Activated CD8-positive, alpha-beta memory T cell treated with anti-CD3 and anti-CD28 coated beads for 4 hours (primary cell): ENCODE results near the gene MAN1A1.

Source experiments
- DNase-seq, 2 donors: peaks; one replicate each; pipeline ENCODE4 v3.0.0-alpha.2; 2020; ENCODE audit warnings: low read depth in 2 of 2

The MAN1A1 gene

DNA sequence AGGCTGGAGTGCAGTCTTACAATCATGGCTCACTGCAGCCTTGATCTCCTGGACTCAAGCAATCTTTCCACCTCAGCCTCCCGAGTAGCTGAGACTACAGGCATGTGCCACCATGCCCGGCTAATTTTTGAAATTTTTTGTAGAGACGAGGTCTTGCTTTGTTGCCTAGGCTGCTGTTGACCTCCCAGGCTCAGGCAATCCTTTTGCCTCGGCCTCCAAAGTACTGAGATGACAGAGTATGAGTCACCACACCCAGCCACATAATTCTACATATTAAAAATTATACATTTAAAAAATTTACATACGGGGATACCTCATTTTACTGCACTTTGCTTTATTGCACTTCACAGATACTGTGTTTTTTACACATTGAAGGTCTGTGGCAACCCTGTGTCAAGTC, 115.1 kb downstream of the MAN1A1 start:
- DNase-seq, result no peak

- no peak for DNase-seq
Observed at GRCh38 chr6:119233312-119233984, 116.1 kb downstream of the MAN1A1 start.

DNA sequence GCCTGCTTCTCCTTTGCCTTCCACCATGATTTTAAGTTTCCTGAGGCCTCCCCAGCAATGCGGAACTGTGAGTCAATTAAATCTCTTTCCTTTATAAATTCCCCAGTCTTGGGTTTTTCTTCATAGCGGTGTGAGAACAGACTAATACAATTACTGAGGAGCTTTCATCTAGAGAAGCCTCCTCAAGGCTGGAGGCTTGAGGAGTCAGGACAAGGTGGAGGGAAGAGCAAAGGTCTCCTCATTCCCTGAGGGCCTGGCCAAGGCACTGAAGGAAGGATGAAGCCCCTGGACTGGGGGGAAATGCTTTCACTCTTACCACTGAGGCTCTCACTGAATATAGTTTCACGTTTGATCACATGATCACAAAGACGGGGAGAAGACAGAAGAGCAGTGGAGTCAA, 118.2 kb downstream of the MAN1A1 start:
- no peak for DNase-seq

DNA sequence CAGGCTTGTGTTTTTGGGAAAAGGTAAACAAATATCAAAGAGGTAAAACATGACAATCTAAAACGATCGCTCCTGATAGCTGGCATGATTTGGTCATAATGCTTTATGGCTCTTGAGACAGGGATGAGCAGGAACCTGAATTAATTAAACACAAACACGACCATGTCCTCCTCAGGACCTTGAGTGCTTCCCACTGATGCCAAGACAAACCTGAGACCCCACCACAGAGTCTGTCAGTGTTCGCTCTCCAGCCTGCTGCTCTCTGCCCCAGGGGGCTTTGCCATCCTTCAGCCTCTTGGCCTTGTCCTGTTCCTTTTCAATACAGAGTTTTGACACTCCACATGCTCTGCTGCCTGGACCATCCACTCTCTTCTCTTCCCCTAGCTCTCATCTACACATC, 119.4 kb downstream of the MAN1A1 start:
- no peak for DNase-seq

DNA sequence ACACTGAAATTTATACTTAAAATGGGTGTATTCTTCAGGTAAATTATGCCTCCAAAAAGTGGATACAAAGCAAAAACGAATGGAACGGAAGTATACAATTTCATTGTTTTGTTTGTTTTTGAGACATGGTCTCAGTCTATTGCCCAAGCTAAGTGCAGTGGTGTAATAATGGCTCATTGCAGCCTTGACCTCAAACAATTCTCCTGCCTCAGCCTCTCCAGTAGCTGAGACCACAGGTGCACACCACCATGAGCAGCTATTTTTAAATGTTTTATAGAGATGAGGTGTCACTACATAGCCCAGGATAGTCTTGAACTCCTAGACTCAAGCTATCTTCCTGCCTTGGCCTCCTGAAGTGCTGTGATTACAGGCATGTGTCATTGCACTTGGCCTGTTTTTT, 122.2 kb downstream of the MAN1A1 start:
- DNase-seq, result no peak

GRCh38 chr6:119226089-119226488, 123.5 kb downstream of the MAN1A1 start:
- DNase-seq, result no peak

- DNase-seq, result no peak
Observed at GRCh38 chr6:119224095-119224701, 125.4 kb downstream of the MAN1A1 start.

GRCh38 chr6:119220452-119220851, 129.1 kb downstream of the MAN1A1 start:
- no peak for DNase-seq

DNA sequence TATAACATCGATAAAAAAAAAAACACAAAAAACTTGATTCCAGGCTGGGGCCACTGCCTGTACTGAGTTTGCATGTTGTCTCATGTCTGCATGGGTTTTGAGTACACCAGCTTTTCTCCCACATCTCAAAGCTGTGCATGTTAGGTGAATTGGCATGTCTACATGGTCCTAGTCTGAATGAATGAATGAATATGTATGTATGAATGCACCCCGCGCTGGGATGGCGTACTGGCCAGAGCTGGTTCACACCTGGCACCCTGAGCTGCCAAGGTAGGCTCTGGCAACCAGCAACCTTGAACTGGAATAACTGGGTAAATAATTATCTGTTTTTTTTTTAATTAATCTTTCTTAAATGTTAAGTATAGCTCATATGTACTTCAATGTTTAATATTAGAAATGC, 131.0 kb downstream of the MAN1A1 start:
- no peak for DNase-seq

GRCh38 chr6:119215885-119216590, 133.5 kb downstream of the MAN1A1 start:
- DNase-seq, result no peak

DNA sequence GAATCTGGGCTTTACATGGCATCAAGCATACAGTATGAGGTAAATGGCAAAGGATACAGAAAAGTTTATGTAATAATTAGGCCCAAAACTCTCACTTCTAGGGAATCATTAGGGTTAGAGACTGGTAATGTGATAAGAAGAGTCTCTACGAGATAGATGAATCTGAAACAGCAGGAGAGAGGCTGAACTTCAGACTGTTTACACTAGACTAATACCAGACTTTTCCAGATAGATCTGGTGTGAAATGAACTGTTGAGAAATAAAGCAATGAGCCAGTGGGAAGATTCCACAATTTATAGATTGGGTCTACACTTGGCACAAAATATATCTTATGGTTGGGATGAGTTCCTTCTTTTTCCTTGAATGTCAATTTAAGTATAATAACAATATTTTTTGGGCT, 134.3 kb downstream of the MAN1A1 start:
- DNase-seq, result no peak

DNA sequence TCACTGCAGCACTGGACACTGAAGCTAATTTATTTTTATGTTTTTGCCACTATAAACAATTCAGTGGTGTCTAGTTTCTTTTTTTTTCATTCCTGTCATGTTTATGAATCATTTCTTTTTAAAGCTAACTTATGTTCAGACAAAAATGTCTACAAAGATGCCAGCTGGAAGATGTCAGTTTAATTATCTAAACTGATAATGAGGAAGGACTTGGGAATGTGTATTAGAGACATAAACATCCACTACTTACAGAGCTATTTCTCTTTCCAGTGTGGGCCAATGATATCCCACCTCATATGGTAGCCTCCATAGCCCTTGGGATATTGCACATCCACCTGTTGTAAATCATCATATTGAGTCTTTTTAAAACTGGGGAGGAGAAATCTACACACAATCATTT, 139.0 kb downstream of the MAN1A1 start:
- DNase-seq, result no peak

- DNase-seq, result no peak
Observed at GRCh38 chr6:119209452-119210205, 139.9 kb downstream of the MAN1A1 start.

DNA sequence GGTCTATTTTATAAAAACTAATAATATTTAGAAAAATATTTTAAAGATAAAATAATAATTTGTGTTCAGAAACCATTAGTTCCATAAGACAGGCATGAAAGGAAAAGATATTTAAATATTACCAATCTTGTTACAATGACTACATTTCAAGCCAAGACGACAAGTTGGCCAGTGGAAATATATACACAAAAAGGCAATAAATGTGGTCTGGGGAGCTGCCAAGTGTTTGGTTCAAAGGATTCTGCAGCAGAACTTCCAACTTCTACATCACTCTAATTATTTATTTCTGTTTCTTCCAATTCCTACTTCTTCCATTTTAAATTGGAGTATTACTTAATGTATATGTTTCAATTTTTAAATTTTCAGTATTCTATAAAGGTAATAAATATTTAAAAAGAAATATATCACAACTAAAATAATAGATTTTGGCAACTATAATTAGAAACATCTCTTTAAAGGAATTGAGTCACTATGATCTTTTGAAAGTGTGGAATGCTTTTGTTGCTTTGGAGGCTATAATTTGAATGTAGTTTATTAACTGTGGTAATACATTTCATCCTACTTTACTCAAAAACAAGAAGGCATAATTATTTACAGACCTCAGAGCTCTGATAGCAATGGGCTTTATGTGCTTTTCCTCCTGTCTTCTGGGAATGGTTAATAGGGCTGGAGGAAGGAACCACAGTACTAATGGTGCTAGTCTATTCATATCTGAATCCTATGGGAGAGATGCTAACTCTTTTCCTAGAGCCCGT, 141.4 kb downstream of the MAN1A1 start:
- no peak for DNase-seq

- DNase-seq, result no peak
Observed at GRCh38 chr6:119207327-119207726, 142.2 kb downstream of the MAN1A1 start.

DNA sequence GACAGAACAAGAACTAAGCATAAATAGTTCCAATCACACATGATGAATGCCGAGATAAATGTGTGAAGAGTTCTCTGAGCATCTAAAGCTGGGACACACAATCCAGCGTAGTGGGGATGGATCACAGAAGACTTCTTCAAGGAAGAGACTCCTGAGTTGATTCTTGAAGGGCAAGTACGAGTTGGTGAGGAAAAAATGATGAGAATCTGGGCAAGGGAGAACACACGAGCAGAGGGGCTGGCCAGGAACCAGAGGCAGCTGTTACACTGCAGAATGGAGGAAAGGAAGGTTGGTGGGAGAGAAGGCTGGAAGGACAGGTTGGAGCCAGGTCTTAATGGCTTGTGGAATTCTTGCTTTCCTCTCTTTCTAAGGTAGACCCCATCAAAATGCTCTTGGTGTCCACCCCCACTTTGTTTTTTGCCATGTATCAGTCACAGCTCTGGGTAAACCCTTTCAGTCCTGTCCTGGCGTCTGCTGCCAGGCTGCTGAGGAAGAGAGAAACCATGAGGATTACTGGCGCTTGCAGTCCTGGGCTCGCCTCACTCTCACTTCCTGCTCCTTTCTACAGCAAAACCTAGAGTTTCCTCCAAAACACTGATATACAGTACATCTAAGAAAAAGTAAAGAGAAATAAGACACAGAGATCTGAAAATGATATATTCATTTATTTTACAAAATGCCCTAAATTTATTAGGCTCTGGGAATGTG, 143.5 kb downstream of the MAN1A1 start:
- DNase-seq, result no peak

- DNase-seq, result no peak
Observed at GRCh38 chr6:119204719-119205118, 144.8 kb downstream of the MAN1A1 start.

- DNase-seq, result no peak
Observed at GRCh38 chr6:119201480-119201879, 148.1 kb downstream of the MAN1A1 start.

GRCh38 chr6:119200512-119201175, 148.9 kb downstream of the MAN1A1 start:
- DNase-seq, result no peak

GRCh38 chr6:119197271-119197670, 152.3 kb downstream of the MAN1A1 start:
- no peak for DNase-seq

- no peak for DNase-seq
Observed at GRCh38 chr6:119196715-119197114, 152.8 kb downstream of the MAN1A1 start.
